ENCODE data around the gene PPFIBP2. TPM values are rescaled to one million over a fixed set of nuclear protein-coding genes. Genes with fewer than 3 reads are reported as not detected.
"Not testable (repeated sequence)": the region's sequence is repeated elsewhere in the genome, so short reads cannot be mapped to it uniquely, and the experiment has no call there.

PPFIBP2 gene
- total and polyA plus RNA-seq, 12 donors, result 11.4 to 36.5 (median 21.1) TPM

DNA sequence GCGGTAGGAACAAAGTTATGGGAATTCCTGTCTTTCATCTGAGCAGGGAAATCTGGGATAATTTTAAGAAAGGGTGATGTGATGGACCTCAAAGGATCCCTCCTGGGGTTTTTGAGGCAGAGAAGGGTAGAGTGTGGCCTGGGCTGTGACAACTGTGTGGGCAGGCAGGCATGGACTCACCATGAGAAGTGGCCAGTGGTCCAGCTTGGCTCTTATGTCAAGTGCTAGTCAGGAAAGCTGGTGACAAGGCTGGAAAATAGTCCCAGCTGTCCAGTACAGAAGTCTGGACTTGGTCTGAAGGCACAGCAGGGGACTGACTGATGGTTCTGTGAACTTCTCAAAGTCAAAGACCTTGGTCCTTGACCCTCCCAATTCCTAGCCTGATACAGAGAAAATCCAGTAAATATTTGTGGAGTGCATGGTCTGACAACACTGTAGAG, 1.7 kb downstream of the PPFIBP2 start:
- DNase-seq, result no peak
- 90 to 100% (median 97%) methylated on average over 1 of the region's 1 CpG for WGBS, 4 donors
- intact Hi-C loops (cut with DNase I), result loop anchor here in 1 of 2 donors (10.0 kb wide), 1 partner anchor 149 kb away; no protein-coding TSS in a partner anchor
- no peak overlapping the region for H3K27ac ChIP-seq
- TF ChIP-seq, protein P1, sequence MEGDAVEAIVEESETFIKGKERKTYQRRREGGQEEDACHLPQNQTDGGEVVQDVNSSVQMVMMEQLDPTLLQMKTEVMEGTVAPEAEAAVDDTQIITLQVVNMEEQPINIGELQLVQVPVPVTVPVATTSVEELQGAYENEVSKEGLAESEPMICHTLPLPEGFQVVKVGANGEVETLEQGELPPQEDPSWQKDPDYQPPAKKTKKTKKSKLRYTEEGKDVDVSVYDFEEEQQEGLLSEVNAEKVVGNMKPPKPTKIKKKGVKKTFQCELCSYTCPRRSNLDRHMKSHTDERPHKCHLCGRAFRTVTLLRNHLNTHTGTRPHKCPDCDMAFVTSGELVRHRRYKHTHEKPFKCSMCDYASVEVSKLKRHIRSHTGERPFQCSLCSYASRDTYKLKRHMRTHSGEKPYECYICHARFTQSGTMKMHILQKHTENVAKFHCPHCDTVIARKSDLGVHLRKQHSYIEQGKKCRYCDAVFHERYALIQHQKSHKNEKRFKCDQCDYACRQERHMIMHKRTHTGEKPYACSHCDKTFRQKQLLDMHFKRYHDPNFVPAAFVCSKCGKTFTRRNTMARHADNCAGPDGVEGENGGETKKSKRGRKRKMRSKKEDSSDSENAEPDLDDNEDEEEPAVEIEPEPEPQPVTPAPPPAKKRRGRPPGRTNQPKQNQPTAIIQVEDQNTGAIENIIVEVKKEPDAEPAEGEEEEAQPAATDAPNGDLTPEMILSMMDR (IDR thresholded peaks at IDR 0.05), result no peak
- no peak for TF ChIP-seq POLR2A (IDR thresholded peaks at IDR 0.05)
- no peaks in the 10 kb centered on the region for H3K36me3 ChIP-seq (replicated peaks in 1 of 2)
- no peaks in the 10 kb centered on the region for H3K27me3 ChIP-seq
- H3K9me3 ChIP-seq (replicated peaks in 1 of 3), result no peaks in the 10 kb centered on the region
- no peak overlapping the region for H3K4me3 ChIP-seq
- peaks cover 11 to 28% of the 10 kb centered on the region in 2 donors for H3K4me1 ChIP-seq (replicated peaks in 1 of 2)

DNA sequence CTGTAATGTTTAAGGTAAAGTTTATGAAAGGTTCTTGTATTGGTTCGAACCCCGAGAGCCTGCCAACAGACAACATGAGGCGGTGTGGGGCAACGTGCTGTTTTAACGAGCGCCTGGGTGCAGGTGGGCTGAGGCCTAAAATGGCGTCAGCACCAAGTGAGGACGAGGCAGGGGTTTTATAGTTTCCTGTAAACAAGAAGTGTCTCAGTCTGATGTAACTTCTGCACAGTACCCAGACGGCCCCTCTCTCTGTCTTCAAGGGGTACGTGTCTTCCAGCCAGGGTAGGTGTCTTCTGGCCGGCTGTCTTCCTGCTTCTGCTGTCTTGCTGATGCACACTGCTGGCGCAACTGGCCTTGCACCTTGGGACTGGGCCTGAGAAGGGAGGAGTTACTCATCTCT, 2.7 kb downstream of the PPFIBP2 start:
- Histone ChIP-seq H3K36me3 (replicated peaks in 1 of 2) (no peaks in the 10 kb centered on the region), H3K4me1 (replicated peaks in 1 of 2) (peaks cover 11 to 35% of the 10 kb centered on the region in 2 donors), H3K4me3 (no peak overlapping the region), H3K27me3 (no peaks in the 10 kb centered on the region), H3K9me3 (replicated peaks in 1 of 3) (no peaks in the 10 kb centered on the region), H3K27ac (no peak overlapping the region)
- TF ChIP-seq, protein P1 (IDR thresholded peaks at IDR 0.05), result no peak
- no peak for TF ChIP-seq POLR2A (IDR thresholded peaks at IDR 0.05)
- DNase-seq, result no peak
- 87 to 92% (median 89%) methylated on average over 9 to 12 of the region's 12 CpGs for WGBS, 4 donors
- intact Hi-C loops (cut with DNase I), result loop anchor here in 1 of 2 donors (10.0 kb wide), 1 partner anchor 148 kb away; no protein-coding TSS in a partner anchor

DNA sequence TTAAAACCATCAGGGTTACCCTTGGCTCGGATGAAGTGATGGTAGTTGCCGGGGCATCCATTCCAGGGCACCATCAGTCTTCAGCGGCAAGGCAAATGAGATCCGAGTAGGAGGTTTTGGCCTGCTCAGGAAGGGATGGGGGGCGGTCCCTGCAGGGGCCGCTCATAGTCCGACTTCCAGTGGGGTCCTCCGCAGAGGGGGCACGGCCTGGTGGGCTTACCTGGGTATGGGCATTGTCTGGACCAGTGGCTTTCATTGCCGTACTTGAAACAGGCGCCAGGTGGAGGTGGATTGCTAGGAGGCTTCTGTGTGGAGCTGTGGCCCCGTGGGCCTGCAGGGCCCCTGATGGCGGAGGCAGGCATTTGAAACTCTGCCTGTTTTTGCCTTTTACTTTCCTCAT, 3.9 kb downstream of the PPFIBP2 start:
- intact Hi-C loops (cut with DNase I), result loop anchor here in 1 of 2 donors (10.0 kb wide), 1 partner anchor 147 kb away; no protein-coding TSS in a partner anchor
- H3K36me3 ChIP-seq (replicated peaks in 1 of 2); H3K27me3 ChIP-seq; H3K27ac ChIP-seq; H3K9me3 ChIP-seq (replicated peaks in 1 of 3); DNase-seq; H3K4me3 ChIP-seq: not testable (repeated sequence)
- WGBS, 4 donors, result 93 to 98% (median 95%) methylated on average over 8 to 13 of the region's 13 CpGs
- H3K4me1 ChIP-seq (replicated peaks in 1 of 2), result peaks cover 10 to 29% of the 10 kb centered on the region in 2 donors

DNA sequence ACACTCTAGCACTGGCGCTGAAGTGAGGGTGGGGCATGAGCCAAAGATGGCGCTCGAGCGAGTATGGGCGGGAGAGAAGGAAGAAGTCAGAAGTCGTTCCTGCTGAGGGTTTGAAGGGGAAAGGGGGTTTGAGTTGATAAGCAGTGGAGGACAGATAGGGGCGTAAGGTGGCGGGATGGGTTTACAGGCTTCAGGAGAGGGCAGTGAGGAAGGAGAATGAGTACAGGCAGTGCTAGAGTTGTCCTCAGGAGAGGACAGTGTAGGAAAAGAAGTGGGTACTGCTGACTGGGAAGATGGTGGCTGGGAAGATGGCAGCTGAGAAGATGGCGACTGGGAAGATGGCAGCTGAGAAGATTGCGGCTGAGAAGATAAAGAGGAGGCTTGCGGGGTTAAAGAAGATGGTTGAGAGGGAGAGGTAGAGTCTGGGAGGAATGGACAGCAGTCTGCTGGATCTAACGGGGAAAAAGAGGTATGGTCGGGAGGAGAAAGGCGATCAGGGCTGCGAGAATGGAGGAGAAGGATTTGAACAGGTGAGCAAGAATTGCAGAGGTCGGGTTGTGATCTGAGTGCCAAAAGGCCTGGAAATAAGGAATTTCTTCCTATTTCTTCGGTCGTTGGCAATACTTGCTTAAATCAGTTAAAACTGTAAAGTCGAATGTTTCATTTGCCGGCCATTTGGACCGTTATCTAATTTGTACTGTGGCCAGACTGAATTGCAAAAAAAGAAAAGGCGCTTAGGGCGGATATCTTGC, 5.2 kb downstream of the PPFIBP2 start:
- no peak overlapping the region for H3K27ac ChIP-seq
- intact Hi-C loops (cut with DNase I), result loop anchor here in 1 of 2 donors (10.0 kb wide), 1 partner anchor 146 kb away; no protein-coding TSS in a partner anchor
- H3K4me1 ChIP-seq (replicated peaks in 1 of 2), result peaks cover 7 to 38% of the 10 kb centered on the region in 2 donors
- no peak for DNase-seq
- no peaks in the 10 kb centered on the region for H3K36me3 ChIP-seq (replicated peaks in 1 of 2)
- H3K9me3 ChIP-seq (replicated peaks in 1 of 3), result no peaks in the 10 kb centered on the region
- H3K4me3 ChIP-seq, result no peak overlapping the region
- TF ChIP-seq POLR2A (IDR thresholded peaks at IDR 0.05), result no peak
- TF ChIP-seq, protein P1 (IDR thresholded peaks at IDR 0.05), result no peak
- H3K27me3 ChIP-seq, result no peaks in the 10 kb centered on the region
- 93 to 94% (median 94%) methylated on average over 23 of the region's 23 CpGs for WGBS, 4 donors

Measured in adrenal gland (tissue), 12 donors.